ENCODE measurements around the gene INS. TPM values are rescaled to one million over a fixed set of nuclear protein-coding genes. Genes with fewer than 3 reads are reported as not detected.

Gene INS
- total and polyA plus RNA-seq, 2 of the 8 experiments (the other 6 are each of a cell fraction or from before 2014, with no cell fraction given) = not detected

- TF ChIP-seq, protein P1, sequence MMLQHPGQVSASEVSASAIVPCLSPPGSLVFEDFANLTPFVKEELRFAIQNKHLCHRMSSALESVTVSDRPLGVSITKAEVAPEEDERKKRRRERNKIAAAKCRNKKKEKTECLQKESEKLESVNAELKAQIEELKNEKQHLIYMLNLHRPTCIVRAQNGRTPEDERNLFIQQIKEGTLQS (IDR thresholded peaks at IDR 0.05; ENCODE audit: insufficient read depth, low read depth, low read length) = no peak
- TF ChIP-seq TAF7 (optimal IDR thresholded peaks at IDR 0.05; ENCODE audit: borderline replicate concordance, low read depth, low read length) = no peak
- no peak for TF ChIP-seq KDM5A (IDR thresholded peaks at IDR 0.05; ENCODE audit: low read length)
- no peak for TF ChIP-seq SIX5 (IDR thresholded peaks at IDR 0.05; ENCODE audit: low read depth, low read length)
- no peak for TF ChIP-seq TEAD4 (IDR thresholded peaks at IDR 0.05; ENCODE audit: low read depth, low read length)
- TF ChIP-seq, protein P2, sequence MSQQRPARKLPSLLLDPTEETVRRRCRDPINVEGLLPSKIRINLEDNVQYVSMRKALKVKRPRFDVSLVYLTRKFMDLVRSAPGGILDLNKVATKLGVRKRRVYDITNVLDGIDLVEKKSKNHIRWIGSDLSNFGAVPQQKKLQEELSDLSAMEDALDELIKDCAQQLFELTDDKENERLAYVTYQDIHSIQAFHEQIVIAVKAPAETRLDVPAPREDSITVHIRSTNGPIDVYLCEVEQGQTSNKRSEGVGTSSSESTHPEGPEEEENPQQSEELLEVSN (IDR thresholded peaks at IDR 0.05) = peak; percentile 16; the same call in 1 of the 2 replicates
- TF ChIP-seq KDM4A (IDR thresholded peaks at IDR 0.05; ENCODE audit: low read depth, low read length, severe bottlenecking) = no peak
- TF ChIP-seq SP4 (IDR thresholded peaks at IDR 0.05; ENCODE audit: low read length) = no peak
- no peak for TF ChIP-seq ATF2 (IDR thresholded peaks at IDR 0.05; ENCODE audit: low read length)
- TF ChIP-seq CREB1 (IDR thresholded peaks at IDR 0.05) = no peak
- TF ChIP-seq KDM1A (IDR thresholded peaks at IDR 0.05; ENCODE audit: borderline replicate concordance, low read length) = no peak
- TF ChIP-seq BACH1 (IDR thresholded peaks at IDR 0.05; ENCODE audit: low read length) = no peak
- peak; percentile 65 for TF ChIP-seq RNF2 (IDR thresholded peaks at IDR 0.05; ENCODE audit: borderline replicate concordance, low read depth, low read length, missing control alignments, poor library complexity, severe bottlenecking)
- TF ChIP-seq MAFK (IDR thresholded peaks at IDR 0.05; ENCODE audit: low read depth, low read length) = no peak
- TF ChIP-seq SIRT6 (IDR thresholded peaks at IDR 0.05; ENCODE audit: low read length) = no peak
- no peak for TF ChIP-seq POLR2A (IDR thresholded peaks at IDR 0.05; ENCODE audit: control extremely low read depth in 1 of 2, low read depth in 2 of 2, low read length in 2 of 2)
- TF ChIP-seq RAD21 (IDR thresholded peaks at IDR 0.05 in 1 of 2, conservative IDR thresholded peaks at IDR 0.05 in 1 of 2; ENCODE audit: low read depth in 2 of 2, low read length in 2 of 2) = no peak
- peak; percentile 72 for TF ChIP-seq SUZ12 (IDR thresholded peaks at IDR 0.05; ENCODE audit: low read length)
Measured at GRCh38 chr11:2138431-2139122, 22.4 kb downstream of the INS start (continued).

Measured in H1 (cell line).